Calu3 (cell line): Measurements from ENCODE around the gene STPG4. TPM values are rescaled to one million over a fixed set of nuclear protein-coding genes. Genes with fewer than 3 reads are reported as not detected.
"Not testable (repeated sequence)": the region's sequence is repeated elsewhere in the genome, so short reads cannot be mapped to it uniquely, and the experiment has no call there.

ENCODE experiments used
- BruUV-seq: library from RNA; stranded (reverse); fragments of 400-500 nt; replicated peaks from 2 replicates; lab custom pipeline; 2021; lab: Mats Ljungman, UMichigan
- CTCF ChIA-PET: fragments of 300-600 bp; sonication (Branson Sonifier 250); formaldehyde crosslinking; loops from one replicate; lab custom pipeline; 2022; ENCODE audit warnings: antibody characterized with exemption; lab: Charles Lee
- DNase-seq: peaks from one replicate; pipeline ENCODE4 v3.0.0; 2022
- H3K27ac Mint-ChIP-seq: one replicate; pipeline ENCODE4 v1.8.0; 2022; ENCODE audit warnings: mixed read lengths; ENCODE audit not compliant: unreplicated experiment
- H3K27me3 Mint-ChIP-seq: one replicate; pipeline ENCODE4 v1.8.0; 2022; ENCODE audit warnings: mixed read lengths; ENCODE audit not compliant: unreplicated experiment
- H3K36me3 Mint-ChIP-seq: one replicate; pipeline ENCODE4 v1.8.0; 2022; ENCODE audit warnings: mild to moderate bottlenecking, moderate library complexity, mixed read lengths; ENCODE audit not compliant: insufficient read depth, unreplicated experiment
- H3K4me1 Mint-ChIP-seq: one replicate; pipeline ENCODE4 v1.8.0; 2022; ENCODE audit warnings: mild to moderate bottlenecking, low read depth, mixed read lengths; ENCODE audit not compliant: unreplicated experiment
- H3K4me3 Mint-ChIP-seq: one replicate; pipeline ENCODE4 v1.8.0; 2022; ENCODE audit warnings: mild to moderate bottlenecking, low read depth, moderate library complexity, mixed read lengths; ENCODE audit not compliant: unreplicated experiment
- H3K9me3 Mint-ChIP-seq: one replicate; pipeline ENCODE4 v1.8.0; 2022; ENCODE audit warnings: low read depth, mixed read lengths; ENCODE audit not compliant: unreplicated experiment
- intact Hi-C: fragments of 100-400 bp; cut with micrococcal nuclease; formaldehyde crosslinking; loops from one replicate; pipeline ENCODE4 v1.10.0; 2022; ENCODE audit not compliant: unreplicated experiment
- total RNA-seq: library from RNA; stranded (reverse); gene quantifications from 2 replicates; pipeline ENCODE4 v1.2.3, GENCODE V29; 2022
- TF ChIP-seq, protein P1 (sequence below): fragments of 200-600 bp; IDR thresholded peaks from one replicate; pipeline ENCODE4 v1.8.0; 2022; ENCODE audit warnings: antibody characterized with exemption; ENCODE audit not compliant: unreplicated experiment

The STPG4 gene
- total RNA-seq, 1 experiment from 2014 or later, result 12.7 TPM

DNA sequence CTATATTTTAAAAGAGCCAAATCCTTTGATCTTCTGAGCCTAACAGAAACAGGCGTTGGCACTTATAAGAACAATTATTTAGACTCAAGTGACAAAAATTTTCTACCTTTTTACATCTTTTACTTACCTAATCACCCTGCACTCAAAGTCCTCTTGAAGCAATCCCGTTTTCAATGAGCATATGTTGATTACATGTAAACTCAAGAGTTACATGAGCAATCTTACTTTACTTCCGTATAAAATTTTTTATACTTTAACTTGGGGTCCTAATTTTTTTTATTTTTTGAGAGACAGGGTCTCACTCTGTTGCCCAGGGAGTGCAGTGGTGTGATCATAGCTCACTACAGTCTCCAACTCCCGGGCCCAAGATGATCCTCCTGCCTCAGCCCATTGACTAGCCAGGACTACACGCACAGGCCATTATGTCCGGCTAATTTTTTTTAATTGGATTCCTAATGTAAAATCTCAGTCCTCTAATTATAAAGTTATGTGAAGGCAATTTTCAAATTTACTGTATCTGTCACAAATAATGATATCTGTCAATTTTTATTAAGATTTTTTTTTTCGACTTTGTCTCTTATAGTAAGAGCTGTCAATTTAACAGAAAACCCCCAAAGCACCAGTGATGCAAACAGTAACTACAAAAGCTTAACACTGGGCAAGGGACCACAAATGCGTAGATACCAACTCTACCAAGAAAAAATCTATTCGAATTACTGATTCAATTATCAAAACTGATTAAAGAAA is 19.1 kb upstream of the STPG4 start:
- intact Hi-C loops, result loop anchor here (5.0 kb wide), 2 partner anchors 97 to 157 kb away; no protein-coding TSS in a partner anchor
- H3K36me3 Mint-ChIP-seq, result peaks cover 80% of the 10 kb centered on the region
- TF ChIP-seq, protein P1, sequence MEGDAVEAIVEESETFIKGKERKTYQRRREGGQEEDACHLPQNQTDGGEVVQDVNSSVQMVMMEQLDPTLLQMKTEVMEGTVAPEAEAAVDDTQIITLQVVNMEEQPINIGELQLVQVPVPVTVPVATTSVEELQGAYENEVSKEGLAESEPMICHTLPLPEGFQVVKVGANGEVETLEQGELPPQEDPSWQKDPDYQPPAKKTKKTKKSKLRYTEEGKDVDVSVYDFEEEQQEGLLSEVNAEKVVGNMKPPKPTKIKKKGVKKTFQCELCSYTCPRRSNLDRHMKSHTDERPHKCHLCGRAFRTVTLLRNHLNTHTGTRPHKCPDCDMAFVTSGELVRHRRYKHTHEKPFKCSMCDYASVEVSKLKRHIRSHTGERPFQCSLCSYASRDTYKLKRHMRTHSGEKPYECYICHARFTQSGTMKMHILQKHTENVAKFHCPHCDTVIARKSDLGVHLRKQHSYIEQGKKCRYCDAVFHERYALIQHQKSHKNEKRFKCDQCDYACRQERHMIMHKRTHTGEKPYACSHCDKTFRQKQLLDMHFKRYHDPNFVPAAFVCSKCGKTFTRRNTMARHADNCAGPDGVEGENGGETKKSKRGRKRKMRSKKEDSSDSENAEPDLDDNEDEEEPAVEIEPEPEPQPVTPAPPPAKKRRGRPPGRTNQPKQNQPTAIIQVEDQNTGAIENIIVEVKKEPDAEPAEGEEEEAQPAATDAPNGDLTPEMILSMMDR, result no peak
- peak overlapping the region; percentile 100 for H3K4me3 Mint-ChIP-seq
- no peak for DNase-seq
- H3K4me1 Mint-ChIP-seq, result peaks cover 38% of the 10 kb centered on the region
- CTCF ChIA-PET, result interaction anchor here (1.6 to 2.6 kb wide), 2 partner anchors 139 to 149 kb away, joined by 6 to 10 read pairs; no protein-coding TSS in a partner anchor
- H3K27ac Mint-ChIP-seq, result peak overlapping the region; percentile 99
- H3K27me3 Mint-ChIP-seq, result no peaks in the 10 kb centered on the region
- H3K9me3 Mint-ChIP-seq, result no peaks in the 10 kb centered on the region
- no TSS peak for BruUV-seq

DNA sequence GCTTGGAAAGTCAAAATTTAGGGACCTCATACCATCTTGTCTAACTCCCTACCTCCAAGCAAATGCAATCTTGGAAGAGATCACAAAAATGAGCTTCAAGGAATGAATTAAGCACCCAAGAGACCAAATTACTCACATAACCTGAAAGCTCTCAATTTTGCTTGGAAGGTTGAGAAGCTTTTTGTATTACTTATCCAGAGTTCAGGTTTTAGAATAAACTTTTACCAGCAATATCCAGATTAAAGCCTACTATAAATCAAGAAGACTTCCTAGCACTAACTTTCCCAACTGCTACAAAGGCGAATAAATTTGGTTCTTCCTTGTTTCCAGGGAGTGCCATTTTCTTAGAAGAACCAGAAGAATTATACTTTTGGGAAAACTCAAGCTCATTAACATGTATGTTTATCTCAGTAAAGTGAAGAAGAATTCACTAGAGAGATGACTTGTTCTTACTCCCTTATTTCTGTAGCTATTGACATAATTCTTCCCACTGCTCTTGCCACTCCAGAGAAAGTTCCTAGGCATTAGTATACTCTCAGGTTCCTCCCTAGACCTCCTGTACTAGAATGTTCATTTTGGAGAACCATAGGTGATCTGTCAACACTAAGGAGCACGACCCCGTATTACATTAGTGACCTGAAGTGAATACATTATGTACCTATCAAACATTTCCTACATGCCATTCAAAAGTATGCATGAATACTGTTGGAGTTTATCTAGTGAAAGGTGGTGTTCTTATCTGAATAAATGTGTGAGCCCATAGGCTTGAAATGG is 18.0 kb upstream of the STPG4 start:
- peaks cover 90% of the 10 kb centered on the region for H3K36me3 Mint-ChIP-seq
- no peaks in the 10 kb centered on the region for H3K27me3 Mint-ChIP-seq
- DNase-seq, result no peak
- TF ChIP-seq, protein P1, result no peak
- intact Hi-C loops, result loop anchor here (5.0 kb wide), 2 partner anchors 96 to 156 kb away; no protein-coding TSS in a partner anchor
- H3K27ac Mint-ChIP-seq, result peak overlapping the region; percentile 67
- no peaks in the 10 kb centered on the region for H3K9me3 Mint-ChIP-seq
- BruUV-seq, result TSS peak; percentile 15
- CTCF ChIA-PET, result interaction anchor here (0.6 to 2.6 kb wide), 6 partner anchors 8 to 1517 kb away, joined by 3 to 10 read pairs (median 4); no protein-coding TSS in a partner anchor
- H3K4me3 Mint-ChIP-seq, result peak overlapping the region; percentile 100
- H3K4me1 Mint-ChIP-seq, result peaks cover 37% of the 10 kb centered on the region

DNA sequence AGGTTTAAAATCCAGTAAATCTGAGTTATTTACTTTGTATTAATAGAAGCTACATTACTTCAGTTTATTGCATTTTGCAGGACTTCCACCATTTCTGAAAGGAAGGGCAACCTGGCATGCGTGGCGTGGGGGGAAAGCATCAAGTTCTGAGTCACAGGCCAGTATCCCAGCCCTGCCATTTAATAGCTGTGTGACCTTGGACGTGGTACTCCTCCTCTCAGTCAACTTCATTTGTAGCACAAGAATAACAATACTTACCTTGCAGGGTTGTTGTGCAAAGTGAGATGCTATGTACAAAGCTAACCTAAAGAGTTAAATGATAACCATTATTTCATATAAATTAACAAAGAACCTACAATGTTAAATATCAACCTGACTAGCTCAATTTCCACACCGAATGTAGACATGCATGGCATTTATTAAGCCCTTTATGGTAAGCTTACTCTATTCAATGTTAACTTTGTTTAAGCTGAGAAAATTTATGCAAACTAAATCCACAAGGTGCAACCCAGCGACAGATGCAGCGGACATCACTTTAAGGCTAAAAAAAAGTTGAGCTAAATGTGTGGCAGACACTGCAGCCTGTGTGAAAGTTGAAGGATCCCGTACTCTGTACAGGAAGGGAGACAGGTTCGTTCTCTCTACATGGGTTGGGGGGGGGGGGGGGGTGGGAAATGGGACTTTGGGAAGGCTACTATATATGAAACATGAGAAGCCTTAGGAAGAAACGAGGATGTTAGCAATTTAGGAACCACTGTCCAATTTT is 17.2 kb upstream of the STPG4 start:
- H3K36me3 Mint-ChIP-seq, result peaks cover 96% of the 10 kb centered on the region
- H3K9me3 Mint-ChIP-seq, result no peaks in the 10 kb centered on the region
- TF ChIP-seq, protein P1, result no peak
- no peak overlapping the region for H3K27ac Mint-ChIP-seq
- peaks cover 29% of the 10 kb centered on the region for H3K4me1 Mint-ChIP-seq
- DNase-seq, result peak; percentile 23
- H3K27me3 Mint-ChIP-seq, result no peaks in the 10 kb centered on the region
- intact Hi-C loops, result loop anchor here (5.0 kb wide), 2 partner anchors 95 to 155 kb away; no protein-coding TSS in a partner anchor
- CTCF ChIA-PET, result interaction anchor here (0.6 to 2.6 kb wide), 8 partner anchors 9 to 1516 kb away, joined by 3 to 10 read pairs (median 4); no protein-coding TSS in a partner anchor
- peak overlapping the region; percentile 100 for H3K4me3 Mint-ChIP-seq
- no TSS peak for BruUV-seq

DNA sequence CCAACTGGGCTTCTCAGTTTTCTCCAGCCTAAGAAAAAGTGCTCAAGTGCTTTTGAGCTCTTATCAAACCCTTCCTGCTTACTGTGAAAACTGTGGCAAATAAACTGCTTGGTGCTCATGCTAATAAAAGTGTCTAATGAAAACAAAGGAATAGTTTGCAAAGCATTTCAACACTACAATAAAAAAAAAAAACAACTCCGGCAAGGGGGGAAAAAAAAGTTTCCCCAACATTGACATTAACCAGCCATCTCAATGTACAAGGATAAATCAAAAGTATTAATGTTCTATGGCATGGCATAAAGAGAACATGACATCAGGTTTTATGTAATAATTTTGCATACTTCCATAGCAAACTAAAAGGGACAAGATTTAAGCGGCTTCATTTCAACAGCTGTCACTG is 14.7 kb upstream of the STPG4 start:
- Mint-ChIP-seq H3K4me3 (peak overlapping the region; percentile 100), H3K4me1 (peaks cover 33% of the 10 kb centered on the region), H3K36me3 (peaks cover 91% of the 10 kb centered on the region), H3K27ac (peak overlapping the region; percentile 42), H3K9me3 (no peaks in the 10 kb centered on the region), H3K27me3 (no peaks in the 10 kb centered on the region)
- intact Hi-C loops, result loop anchor here (5.0 kb wide), 2 partner anchors 92 to 152 kb away; no protein-coding TSS in a partner anchor
- no peak for DNase-seq
- BruUV-seq, result no TSS peak
- TF ChIP-seq, protein P1, result no peak
- CTCF ChIA-PET, result interaction anchor here (0.6 to 1.1 kb wide), 2 partner anchors 50 to 143 kb away, joined by 3 read pairs; no protein-coding TSS in a partner anchor

DNA sequence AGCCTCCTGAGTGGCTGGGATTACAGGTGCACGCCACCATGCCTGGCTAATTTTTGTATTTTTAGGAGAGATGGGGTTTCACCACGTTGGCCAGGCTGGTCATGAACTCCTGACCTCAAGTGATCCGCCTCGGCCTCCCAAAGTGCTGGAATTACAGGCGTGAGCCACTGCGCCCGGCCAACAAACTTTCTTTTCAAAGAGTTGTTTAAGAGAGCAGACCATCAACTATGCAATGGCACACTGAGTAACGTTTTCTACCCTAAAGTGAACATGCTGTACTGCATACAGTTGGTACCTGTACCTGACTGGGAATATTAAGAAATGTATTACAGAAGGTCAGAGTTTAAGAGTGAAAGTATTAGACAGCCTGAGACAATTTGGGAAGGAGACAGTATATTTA is 13.8 kb upstream of the STPG4 start:
- DNase-seq, BruUV-seq, H3K27ac Mint-ChIP-seq, intact Hi-C loops, H3K9me3 Mint-ChIP-seq, H3K4me3 Mint-ChIP-seq, CTCF ChIA-PET, H3K27me3 Mint-ChIP-seq: not testable (repeated sequence)
- peaks cover 90% of the 10 kb centered on the region for H3K36me3 Mint-ChIP-seq
- H3K4me1 Mint-ChIP-seq, result peaks cover 40% of the 10 kb centered on the region
